Gastrocnemius medialis (tissue), 4 donors: ENCODE measurements around the gene COLQ. TPM values are rescaled to one million over a fixed set of nuclear protein-coding genes. Genes with fewer than 3 reads are reported as not detected.

Source experiments
- ATAC-seq, 2 donors: fragments of 150-250 bp; one replicate each; pipeline ENCODE4 v1.9.1; 2016
- DNase-seq, 2 donors: peaks; one replicate each; pipeline ENCODE4 v3.0.0-alpha.2; 2019
- H3K27ac ChIP-seq, 4 donors: fragments of 200-600 bp; sonication (generic); 1 replicate in 1 of 4; 2 replicates in 3 of 4; pipeline ENCODE4 v1.5.1; 2016 to 2018; ENCODE audit warnings: mild to moderate bottlenecking in 2 of 4, moderate library complexity in 1 of 4
- H3K27me3 ChIP-seq, 3 donors: fragments of 200-600 bp; sonication (generic) in 2 of 3; 1 replicate in 1 of 3; 2 replicates in 2 of 3; pipeline versions ENCODE4 v1.5.1 to v1.6.0; 2016 to 2019; ENCODE audit warnings: mild to moderate bottlenecking in 1 of 3, moderate library complexity in 1 of 3
- H3K36me3 ChIP-seq, 2 donors: fragments of 200-600 bp; sonication (generic) in 1 of 2; one replicate each; pipeline ENCODE4 v1.5.1; 2017 to 2018
- H3K4me1 ChIP-seq, 2 donors: fragments of 200-600 bp; sonication (generic) in 1 of 2; one replicate each; pipeline ENCODE4 v1.5.1; 2016 to 2017; ENCODE audit warnings: mild to moderate bottlenecking in 2 of 2
- H3K4me3 ChIP-seq, 4 donors: fragments of 200-600 bp; sonication (generic) in 3 of 4; 1 replicate in 1 of 4; 2 replicates in 3 of 4; pipeline ENCODE4 v1.5.1; 2016 to 2019; ENCODE audit warnings: mild to moderate bottlenecking in 2 of 4
- H3K9me3 ChIP-seq, 3 donors: fragments of 200-600 bp; sonication (generic) in 2 of 3; 1 replicate in 1 of 3; 2 replicates in 2 of 3; pipeline ENCODE4 v1.5.1; 2016 to 2019
- POLR2A ChIP-seq, 2 donors: fragments of 450-650 bp; IDR thresholded peaks; one replicate each; pipeline ENCODE4 v1.6.1; 2017; ENCODE audit warnings: antibody characterized with exemption in 2 of 2, mild to moderate bottlenecking in 2 of 2, moderate library complexity in 2 of 2
- in situ Hi-C, 4 donors: fragments of 200-750 bp; cut with MboI; loops; one replicate each; pipeline versions ENCODE4 v1.15.0 to v1.8.0; 2017; ENCODE audit warnings: low sequenced_read_pairs in 4 of 4
- intact Hi-C: fragments of 100-400 bp; cut with DNase I; formaldehyde crosslinking; loops from one replicate; pipeline ENCODE4 v1.15.1; 2023; ENCODE audit warnings: low total_unique reads
- total RNA-seq, 4 donors: library from RNA; depleted of rRNA; stranded (reverse); fragments of >200 nt; gene quantifications; one replicate each; pipeline versions ENCODE4 v1.1.0 to v1.2.3, GENCODE V29; 2016
- TF ChIP-seq, protein P1 (sequence below), 5 experiments: fragments of 450-650 bp in 3 of 5; fragments of 200-600 bp in 2 of 5; sonication (generic) in 2 of 5; IDR thresholded peaks in 4 of 5; conservative IDR thresholded peaks in 1 of 5; 1 replicate in 4 of 5; 2 replicates in 1 of 5; pipeline ENCODE4 v1.5.1; 2016 to 2019; ENCODE audit warnings: antibody characterized with exemption in 5 of 5, mild to moderate bottlenecking in 3 of 5, moderate library complexity in 3 of 5

The COLQ gene
- total RNA-seq, 4 donors from 2014 or later: 2.8 to 4.7 (median 3.0) TPM

DNA sequence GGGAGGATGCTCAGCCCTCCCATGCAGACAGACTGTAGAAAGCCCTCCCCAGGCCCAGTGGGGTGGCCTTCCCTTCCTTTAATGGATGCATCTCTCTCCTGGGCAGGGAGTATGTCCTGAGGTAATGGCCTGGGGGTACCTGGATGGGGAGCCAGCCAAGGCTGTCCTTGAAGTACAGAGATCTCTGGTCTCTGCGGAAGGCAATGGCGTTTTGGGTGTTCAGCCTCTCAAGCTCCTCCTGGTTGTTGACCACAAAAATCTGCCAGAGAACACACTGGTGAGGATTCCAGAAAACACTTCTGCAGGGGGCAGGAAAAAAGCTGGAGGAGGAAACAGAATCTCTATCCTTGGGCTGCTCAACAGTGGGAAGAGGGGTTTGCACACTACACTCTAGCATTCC, 65.2 kb downstream of the COLQ start:
- H3K27ac ChIP-seq: no peak overlapping the region
- H3K9me3 ChIP-seq: no peaks in the 10 kb centered on the region
- intact Hi-C loops: no loop called here
- no peaks in the 10 kb centered on the region for H3K27me3 ChIP-seq
- in situ Hi-C loops: no loop called here
- no peak for ATAC-seq
- H3K4me3 ChIP-seq: no peak overlapping the region
- H3K4me1 ChIP-seq: peaks cover 0 to 4% of the 10 kb centered on the region in 2 donors
- TF ChIP-seq, protein P1, sequence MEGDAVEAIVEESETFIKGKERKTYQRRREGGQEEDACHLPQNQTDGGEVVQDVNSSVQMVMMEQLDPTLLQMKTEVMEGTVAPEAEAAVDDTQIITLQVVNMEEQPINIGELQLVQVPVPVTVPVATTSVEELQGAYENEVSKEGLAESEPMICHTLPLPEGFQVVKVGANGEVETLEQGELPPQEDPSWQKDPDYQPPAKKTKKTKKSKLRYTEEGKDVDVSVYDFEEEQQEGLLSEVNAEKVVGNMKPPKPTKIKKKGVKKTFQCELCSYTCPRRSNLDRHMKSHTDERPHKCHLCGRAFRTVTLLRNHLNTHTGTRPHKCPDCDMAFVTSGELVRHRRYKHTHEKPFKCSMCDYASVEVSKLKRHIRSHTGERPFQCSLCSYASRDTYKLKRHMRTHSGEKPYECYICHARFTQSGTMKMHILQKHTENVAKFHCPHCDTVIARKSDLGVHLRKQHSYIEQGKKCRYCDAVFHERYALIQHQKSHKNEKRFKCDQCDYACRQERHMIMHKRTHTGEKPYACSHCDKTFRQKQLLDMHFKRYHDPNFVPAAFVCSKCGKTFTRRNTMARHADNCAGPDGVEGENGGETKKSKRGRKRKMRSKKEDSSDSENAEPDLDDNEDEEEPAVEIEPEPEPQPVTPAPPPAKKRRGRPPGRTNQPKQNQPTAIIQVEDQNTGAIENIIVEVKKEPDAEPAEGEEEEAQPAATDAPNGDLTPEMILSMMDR (IDR thresholded peaks at IDR 0.05 in 4 of 5, conservative IDR thresholded peaks at IDR 0.05 in 1 of 5): no peak
- TF ChIP-seq POLR2A (IDR thresholded peaks at IDR 0.05): no peak
- no peak for DNase-seq
- peaks cover 0 to 22% of the 10 kb centered on the region in 2 donors for H3K36me3 ChIP-seq

DNA sequence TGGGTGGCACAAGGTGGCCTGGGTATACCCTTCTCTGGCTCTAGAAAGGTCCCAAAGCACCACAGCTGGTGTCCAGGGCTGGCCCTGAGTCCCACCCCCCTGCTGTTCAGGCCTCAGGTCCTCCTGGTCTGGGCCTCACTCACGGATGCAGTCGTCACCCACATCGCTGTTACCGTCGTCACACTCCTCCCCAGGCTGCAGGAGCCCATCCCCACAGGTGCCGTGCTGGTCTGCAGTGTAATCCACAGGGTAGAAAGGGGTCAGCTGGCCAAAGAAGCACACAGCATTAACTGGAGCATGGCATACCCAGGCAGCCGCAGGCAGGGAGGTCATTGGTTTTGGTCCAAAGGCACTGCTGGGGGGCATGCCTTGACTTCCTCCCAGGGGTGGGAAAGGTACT, 65.8 kb downstream of the COLQ start:
- no peak for ATAC-seq

DNA sequence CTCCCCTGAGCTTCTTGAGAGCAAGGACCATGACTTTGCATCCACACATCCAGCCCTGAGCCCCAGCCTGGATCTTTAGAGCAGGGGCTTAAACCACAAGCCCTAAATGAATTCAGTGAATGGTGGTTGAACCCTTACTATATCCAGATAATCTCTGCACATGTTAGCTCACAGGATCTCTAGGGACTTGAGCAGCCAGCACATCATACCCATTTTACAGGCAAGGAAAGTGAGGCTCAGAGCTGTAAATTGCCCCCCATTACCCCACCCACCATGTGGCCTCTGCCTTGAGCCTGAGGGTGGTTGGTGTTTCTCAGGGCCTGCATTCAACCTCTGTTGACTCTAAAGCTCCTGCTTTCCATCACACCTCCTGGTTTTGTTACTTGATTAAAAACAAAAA, 66.5 kb downstream of the COLQ start:
- no peak for ATAC-seq
- intact Hi-C loops: no loop called here
- peaks cover 0 to 4% of the 10 kb centered on the region in 2 donors for H3K4me1 ChIP-seq
- H3K27me3 ChIP-seq: no peaks in the 10 kb centered on the region
- H3K27ac ChIP-seq: no peak overlapping the region
- no peak overlapping the region for H3K4me3 ChIP-seq
- no peaks in the 10 kb centered on the region for H3K9me3 ChIP-seq
- no peak for TF ChIP-seq POLR2A (IDR thresholded peaks at IDR 0.05)
- TF ChIP-seq, protein P1 (IDR thresholded peaks at IDR 0.05 in 4 of 5, conservative IDR thresholded peaks at IDR 0.05 in 1 of 5): no peak
- in situ Hi-C loops: no loop called here
- peaks cover 0 to 31% of the 10 kb centered on the region in 2 donors for H3K36me3 ChIP-seq
- DNase-seq: no peak

More for the DNA sequence above, 65.8 kb downstream of the COLQ start:
- TF ChIP-seq POLR2A (IDR thresholded peaks at IDR 0.05): no peak
- TF ChIP-seq, protein P1 (IDR thresholded peaks at IDR 0.05 in 4 of 5, conservative IDR thresholded peaks at IDR 0.05 in 1 of 5): no peak
- no peak for DNase-seq
- Histone ChIP-seq H3K4me3 (no peak overlapping the region), H3K4me1 (peaks cover 0 to 4% of the 10 kb centered on the region in 2 donors), H3K9me3 (no peaks in the 10 kb centered on the region), H3K27ac (no peak overlapping the region), H3K27me3 (no peaks in the 10 kb centered on the region), H3K36me3 (peaks cover 0 to 23% of the 10 kb centered on the region in 2 donors)
- in situ Hi-C loops: no loop called here
- intact Hi-C loops: no loop called here

DNA sequence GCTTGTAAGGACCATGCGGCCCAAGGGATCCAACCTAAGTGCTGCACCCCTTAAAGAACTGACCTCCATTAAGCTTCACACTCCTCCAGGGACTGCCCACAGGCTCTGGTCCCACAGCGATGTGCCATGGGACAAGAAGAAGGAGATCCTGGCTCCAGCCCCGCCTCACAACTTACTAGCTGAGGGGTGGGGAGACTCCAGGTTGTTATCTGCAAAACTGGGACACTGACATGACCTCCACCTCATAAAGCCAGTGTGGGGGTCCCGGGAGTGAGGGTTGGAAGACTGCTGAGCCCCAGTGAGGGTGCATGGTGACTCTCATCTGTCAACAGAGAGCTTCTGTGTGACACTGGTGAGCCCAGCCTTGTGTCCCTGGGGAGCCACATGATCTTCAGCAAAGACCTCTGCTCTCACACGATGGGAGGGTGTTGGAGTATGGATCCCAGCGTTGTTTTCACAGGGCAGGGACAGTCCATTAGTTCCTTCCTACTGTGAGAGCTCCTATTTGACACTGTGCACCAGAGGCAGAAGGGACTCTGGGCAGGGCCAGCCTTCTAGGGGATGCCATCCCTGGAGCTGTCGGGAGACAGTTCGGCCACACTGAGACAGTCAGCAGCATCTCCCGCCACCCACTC, 67.4 kb downstream of the COLQ start:
- DNase-seq (no peak), ATAC-seq (no peak)
- Histone ChIP-seq H3K36me3 (peaks cover 0 to 35% of the 10 kb centered on the region in 2 donors), H3K9me3 (no peaks in the 10 kb centered on the region), H3K4me3 (no peak overlapping the region), H3K4me1 (peaks cover 0 to 4% of the 10 kb centered on the region in 2 donors), H3K27ac (no peak overlapping the region), H3K27me3 (no peaks in the 10 kb centered on the region)
- intact Hi-C loops (no loop called here), in situ Hi-C loops (no loop called here)
- no peak for TF ChIP-seq POLR2A (IDR thresholded peaks at IDR 0.05)
- TF ChIP-seq, protein P1 (IDR thresholded peaks at IDR 0.05 in 4 of 5, conservative IDR thresholded peaks at IDR 0.05 in 1 of 5): no peak

DNA sequence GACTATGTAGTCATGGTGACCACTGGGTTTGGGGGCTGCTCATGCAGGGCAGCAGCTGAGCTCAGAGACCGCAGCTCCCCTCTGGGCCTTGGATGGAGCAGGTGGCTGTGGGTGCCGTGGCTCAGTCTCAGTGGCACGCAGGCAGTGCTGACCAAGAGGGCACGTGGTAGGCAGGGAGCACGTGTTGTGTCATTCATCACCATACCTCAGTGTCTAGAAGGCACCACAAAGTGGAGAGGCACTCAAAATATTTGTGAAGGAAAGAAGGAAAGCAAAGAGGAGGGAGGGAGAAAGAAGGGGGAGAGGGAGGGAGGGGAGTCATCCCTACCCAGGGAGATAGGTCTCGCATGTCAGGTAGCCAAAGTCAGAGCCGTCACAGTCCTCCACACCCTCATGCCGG, 68.0 kb downstream of the COLQ start:
- Histone ChIP-seq H3K36me3 (peaks cover 0 to 35% of the 10 kb centered on the region in 2 donors), H3K4me1 (peaks cover 0 to 4% of the 10 kb centered on the region in 2 donors), H3K4me3 (no peak overlapping the region), H3K9me3 (no peaks in the 10 kb centered on the region), H3K27ac (peak overlapping the region in 1 of 4 donors; percentile 49), H3K27me3 (no peaks in the 10 kb centered on the region)
- intact Hi-C loops (no loop called here), in situ Hi-C loops (no loop called here)
- DNase-seq (no peak), ATAC-seq (no peak)
- TF ChIP-seq POLR2A (IDR thresholded peaks at IDR 0.05): no peak
- TF ChIP-seq, protein P1 (IDR thresholded peaks at IDR 0.05 in 4 of 5, conservative IDR thresholded peaks at IDR 0.05 in 1 of 5): no peak
